ENCODE results near the gene MRPL41.
A peak's percentile ranks its signal among the peaks of the same experiment; 100 is the strongest.
"Not testable (repeated sequence)": the region's sequence is repeated elsewhere in the genome, so short reads cannot be mapped to it uniquely, and the experiment has no call there.

MRPL41 gene

GRCh38 chr9:137551264-137552021, at the start of gene MRPL41:
MRPL41 (plus strand) TSS chr9:137551879; CDS start chr9:137552082, 203 bp downstream.
- peak; percentile 98 for DNase-seq (ENCODE audit: low spot score)

DNA sequence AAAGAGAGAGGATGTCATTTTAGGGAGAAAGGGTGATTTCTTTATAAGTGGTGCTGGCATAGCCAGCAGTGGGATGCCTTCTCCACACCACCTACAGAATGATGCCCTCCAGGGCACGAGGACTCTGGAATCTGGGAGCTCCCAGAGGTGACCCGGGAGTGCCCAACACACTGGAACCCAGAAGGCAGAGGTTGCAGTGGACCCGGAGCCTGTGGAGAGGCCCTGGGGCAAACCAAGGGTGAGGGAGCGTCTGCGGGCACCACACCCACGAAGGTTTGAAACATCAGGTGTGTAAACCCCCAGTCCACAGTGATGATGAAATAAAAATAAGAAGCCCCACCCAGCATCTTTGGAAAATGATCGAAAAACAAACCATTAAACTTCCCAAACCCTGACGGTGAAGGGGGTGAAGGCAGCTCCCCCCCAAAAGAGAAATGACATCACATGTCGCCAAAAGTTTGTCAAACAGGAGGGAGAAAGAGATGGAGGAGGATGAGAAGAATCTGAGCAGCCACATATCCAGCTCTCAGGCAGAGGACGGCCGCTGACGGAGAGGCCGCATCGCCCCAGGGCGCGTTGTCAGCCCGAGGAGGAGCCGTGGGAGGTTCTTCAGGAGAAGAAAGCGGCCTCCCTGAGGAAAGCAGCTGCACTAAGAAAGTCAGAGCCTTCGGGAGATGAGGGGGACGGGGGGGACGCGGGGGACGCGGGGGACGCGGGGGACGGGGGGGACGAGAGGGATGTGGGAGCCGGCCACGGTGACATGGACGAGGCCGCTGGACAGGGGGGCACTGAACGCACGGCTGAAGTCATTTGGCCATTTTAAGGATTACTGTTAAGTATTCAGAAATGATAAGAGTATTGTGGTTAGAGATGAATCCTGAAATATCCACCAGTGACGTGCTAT, 49.4 kb upstream of the MRPL41 start:
- DNase-seq (ENCODE audit: low spot score), result peak; percentile 90

DNA sequence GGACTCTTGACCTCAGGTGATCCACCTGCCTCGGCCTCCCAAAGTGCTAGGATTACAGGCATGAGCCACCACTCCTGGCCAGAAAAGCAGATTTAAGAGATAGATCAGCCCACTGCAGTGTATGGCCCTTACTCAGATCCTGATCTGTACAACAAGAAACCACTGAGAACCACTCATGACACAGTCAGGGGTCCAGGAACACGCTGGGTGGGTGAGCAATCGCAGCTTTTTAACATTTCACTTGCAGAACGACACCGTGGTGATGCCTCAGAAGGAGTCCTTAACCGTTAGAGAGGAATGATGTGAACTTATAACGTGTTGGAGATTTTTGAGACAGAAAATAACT, 47.3 kb upstream of the MRPL41 start:
- DNase-seq (ENCODE audit: low spot score), result no peak

DNA sequence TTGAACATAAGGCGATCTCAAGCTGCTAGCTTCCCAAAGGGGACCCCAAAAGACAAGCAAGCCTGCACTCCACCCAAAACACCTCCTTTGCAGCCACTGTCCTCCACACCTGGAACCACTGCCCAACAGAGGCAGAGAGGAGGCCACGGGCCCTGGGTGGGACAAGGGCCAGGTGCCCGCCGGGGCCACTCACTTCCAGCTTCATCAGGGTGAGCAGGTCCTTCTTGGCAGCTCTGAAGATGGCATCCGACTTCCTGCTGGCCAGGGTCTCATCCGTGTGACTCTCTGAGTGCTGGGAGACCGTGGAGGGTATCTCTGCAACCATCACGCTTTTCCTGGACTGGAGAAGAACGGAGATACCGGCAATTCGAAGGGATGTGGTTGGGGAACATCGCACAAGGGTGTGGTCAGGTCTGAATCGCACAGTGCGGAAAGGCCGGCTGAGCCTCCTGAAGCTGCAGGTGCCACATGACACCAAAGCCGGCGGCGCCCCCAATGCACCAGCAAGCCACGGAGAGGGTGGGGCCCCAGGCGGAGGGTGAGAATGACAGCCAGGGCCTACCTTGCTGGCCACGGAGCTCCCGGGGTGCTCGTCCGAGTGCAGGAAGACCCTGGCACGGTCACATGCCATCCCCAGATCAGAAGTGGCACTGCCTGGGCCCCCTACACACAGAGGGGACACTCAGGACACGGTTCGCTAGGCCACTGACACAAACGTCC, 46.1 kb upstream of the MRPL41 start:
- peak; percentile 3 for DNase-seq (ENCODE audit: low spot score)

DNA sequence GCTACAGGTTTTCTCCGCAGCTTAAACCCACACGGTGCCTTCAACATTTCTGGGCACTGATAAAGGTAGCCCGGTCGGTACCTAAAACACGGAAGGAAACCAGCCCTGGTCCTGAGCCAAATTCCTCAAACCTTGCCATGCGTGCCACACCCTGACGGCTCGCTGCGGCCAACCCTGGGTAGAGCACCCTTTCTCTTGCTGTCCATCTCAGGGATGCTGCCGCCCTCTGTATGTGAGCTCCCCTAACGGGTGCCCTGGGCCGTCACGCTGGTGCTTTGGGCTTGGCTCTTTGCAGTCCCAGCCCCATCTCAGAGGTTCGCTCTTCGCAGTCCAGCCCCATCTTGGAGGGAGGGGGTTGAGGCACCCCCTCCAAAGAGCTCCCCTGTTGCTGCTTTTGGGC, 45.4 kb upstream of the MRPL41 start:
- peak; percentile 50 for DNase-seq (ENCODE audit: low spot score)

DNA sequence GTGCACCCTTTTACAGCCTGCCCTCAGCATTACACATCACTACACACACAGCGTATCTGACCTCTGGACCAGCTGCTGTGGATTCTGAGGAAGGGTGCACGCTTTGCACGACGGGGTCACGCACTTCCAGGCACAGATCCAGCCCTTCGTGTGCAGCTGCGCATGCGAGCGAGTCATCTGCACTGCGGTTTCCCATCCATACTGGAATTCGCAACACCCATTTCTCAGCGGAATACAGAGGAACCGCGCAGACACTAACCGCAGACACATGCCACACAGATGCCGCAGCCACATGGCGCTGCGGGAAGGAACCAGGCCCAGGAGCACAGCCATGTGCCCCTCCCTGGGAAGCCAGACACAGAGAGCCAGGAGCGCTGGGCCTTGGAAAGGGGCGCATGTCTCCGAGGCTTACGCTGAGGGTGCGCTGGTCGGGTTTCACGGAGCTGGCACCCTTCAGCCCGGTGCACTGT, 44.9 kb upstream of the MRPL41 start:
- DNase-seq (ENCODE audit: low spot score), result peak; percentile 2

GRCh38 chr9:137509198-137509597, 42.5 kb upstream of the MRPL41 start:
- DNase-seq (ENCODE audit: low spot score), result no peak

GRCh38 chr9:137511126-137511525, 40.6 kb upstream of the MRPL41 start:
- not testable (repeated sequence) for DNase-seq (ENCODE audit: low spot score)

DNA sequence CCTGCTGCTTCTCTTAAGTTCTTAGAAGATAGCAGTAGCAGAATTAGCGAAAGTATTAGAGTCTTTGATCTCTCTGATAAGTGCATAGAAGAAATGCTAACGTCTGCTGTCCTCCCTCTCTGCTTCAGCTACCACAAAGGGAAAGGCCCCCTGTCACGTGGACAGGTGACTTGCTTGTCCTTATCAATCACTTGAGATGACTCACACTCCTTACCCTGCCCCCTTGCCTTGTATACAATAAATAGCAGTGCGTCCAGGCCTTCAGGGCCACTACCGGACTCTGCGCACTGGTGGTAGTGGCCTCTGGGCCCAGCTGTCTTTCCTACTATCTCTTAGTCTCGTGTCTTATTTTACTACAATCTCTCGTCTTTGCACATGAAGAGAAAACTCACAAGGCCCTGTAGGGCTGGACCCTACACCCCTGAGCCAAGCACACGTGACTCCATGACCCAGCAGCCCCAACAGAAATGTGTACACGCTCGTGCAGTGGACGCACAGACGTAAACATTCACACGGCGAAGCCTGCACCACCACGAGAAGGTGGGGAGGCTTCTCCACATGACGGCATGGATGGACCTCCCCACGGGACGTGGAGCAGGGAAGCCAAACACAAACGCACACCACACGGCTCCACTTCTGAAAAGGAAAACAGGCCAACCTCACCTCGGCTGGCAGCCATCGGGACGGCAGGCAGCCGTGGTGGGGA, 39.8 kb upstream of the MRPL41 start:
- DNase-seq (ENCODE audit: low spot score), result no peak

GRCh38 chr9:137513136-137513535, 38.5 kb upstream of the MRPL41 start:
- DNase-seq (ENCODE audit: low spot score), result not testable (repeated sequence)

DNA sequence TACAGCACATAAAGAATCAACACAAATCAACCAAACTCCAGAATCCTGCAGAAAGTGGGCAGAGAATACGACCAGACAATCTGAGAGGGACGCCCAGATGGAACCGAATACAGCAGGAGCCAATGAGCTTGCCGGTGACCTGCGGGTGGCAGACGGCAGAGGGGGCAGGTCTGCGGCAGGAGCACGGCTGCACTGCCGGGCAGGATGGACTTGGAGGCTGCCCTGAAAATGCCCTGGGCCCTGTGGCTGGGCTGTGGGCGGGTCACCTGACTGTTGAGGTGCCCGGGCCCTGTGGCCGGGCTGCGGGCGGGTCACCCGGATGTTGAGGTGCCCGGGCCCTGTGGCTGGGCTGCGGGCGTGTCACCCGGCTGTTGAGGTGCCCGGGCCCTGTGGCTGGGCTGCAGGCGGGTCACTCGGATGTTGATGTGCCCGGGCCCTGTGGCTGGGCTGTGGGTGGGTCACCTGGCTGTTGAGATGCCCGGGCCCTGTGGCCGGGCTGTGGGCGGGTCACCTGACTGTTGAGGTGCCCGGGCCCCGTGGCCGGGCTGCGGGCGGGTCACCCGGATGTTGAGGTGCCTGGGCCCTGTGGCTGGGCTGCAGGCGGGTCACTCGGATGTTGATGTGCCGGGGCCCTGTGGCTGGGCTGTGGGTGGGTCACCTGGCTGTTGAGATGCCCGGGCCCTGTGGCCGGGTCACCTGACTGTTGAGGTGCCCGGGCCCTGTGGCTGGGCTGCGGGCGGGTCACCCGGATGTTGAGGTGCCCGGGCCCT, 37.7 kb upstream of the MRPL41 start:
- peak; percentile 15 for DNase-seq (ENCODE audit: low spot score)

DNA sequence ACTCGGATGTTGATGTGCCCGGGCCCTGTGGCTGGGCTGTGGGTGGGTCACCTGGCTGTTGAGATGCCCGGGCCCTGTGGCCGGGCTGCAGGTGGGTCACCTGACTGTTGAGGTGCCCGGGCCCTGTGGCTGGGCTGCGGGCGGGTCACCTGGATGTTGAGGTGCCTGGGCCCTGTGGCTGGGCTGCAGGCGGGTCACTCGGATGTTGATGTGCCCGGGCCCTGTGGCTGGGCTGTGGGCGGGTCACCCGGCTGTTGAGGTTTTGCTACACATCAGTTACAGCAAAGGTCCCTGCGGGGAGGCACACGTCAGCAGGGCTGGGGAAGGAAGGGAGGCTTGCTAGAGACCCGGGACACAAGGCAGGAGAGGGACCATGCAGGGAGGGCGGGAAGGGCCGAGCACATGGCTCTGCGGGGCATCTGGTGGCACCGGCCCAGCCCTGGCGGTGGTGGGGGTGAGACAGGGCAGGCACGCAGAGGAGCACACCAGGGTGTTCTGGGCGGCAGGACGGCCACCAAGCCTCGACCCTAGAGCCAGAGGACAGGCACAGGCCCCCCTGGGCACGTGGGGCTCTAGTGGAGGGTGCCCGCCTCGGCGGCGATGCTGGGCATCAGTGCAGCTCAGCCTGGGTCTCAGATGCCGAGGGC, 36.9 kb upstream of the MRPL41 start:
- DNase-seq (ENCODE audit: low spot score), result peak; percentile 7

GRCh38 chr9:137515338-137515724, 36.3 kb upstream of the MRPL41 start:
- DNase-seq (ENCODE audit: low spot score), result peak; percentile 31

DNA sequence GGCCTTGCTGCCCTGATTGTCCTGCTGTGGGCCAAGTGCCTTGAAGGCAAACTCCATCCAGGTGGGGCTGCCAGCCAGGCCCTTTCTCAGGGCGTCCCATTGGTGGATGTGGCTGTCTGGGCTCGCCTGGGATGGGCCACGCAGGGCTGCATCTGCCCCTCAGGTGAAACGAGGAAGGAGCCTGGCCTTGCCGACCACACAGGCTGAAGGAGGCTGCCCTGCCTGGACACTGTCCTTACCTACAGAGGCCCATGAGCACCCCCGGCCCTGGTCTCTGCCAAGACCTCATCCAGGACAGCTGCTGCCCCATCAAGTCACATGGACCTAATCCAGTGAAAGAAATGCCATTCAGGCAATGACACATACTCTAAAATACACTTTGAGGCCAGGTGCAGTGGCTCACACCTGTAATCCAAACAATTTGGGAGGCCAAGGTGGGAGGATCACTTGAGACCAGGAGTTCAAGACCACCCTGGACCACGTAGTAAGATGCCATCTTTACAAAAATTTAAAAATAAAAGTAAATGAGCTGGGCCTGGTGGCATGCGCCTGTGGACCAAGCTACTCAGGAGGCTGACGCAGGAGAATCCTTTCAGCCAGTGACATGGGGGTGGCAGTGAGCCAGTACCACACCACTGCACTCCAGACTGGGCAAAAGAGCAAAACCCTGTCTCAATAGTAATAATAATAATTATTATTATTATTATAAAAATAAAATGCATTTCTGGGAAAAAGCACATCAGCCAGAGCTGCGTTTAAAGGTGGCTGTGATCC, 35.3 kb upstream of the MRPL41 start:
- DNase-seq (ENCODE audit: low spot score), result peak; percentile 40

DNA sequence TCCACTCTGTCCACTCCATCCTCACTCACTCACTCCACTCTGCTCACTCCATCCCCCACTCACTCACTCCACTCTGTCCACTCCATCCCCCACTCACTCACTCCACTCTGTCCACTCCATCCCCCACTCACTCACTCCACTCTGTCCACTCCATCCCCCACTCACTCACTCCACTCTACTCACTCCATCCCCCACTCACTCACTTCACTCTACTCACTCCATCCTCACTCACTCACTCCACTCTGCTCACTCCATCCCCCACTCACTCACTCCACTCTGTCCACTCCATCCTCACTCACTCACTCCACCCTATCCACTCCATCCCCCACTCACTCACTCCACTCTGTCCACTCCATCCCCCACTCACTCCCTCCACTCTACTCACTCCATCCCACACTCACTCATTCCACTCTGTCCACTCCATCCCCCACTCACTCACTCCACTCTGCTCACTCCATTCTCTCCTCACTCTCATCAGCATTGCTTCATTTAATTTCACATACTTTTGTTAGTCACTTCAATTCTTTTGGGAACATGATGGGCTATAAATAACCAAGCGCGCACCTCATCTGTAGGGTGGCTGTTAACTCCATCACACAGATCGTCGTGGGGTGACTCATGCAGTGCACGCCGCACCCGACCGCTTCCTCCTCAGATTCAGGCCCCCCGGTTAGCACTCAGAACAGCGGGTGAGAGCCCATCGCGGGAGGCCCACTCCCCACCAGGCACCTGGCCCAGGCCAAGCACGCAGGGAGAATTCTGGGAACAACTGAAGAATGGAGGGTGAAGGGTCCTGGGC, 32.8 kb upstream of the MRPL41 start:
- DNase-seq (ENCODE audit: low spot score), result peak; percentile 4

DNA sequence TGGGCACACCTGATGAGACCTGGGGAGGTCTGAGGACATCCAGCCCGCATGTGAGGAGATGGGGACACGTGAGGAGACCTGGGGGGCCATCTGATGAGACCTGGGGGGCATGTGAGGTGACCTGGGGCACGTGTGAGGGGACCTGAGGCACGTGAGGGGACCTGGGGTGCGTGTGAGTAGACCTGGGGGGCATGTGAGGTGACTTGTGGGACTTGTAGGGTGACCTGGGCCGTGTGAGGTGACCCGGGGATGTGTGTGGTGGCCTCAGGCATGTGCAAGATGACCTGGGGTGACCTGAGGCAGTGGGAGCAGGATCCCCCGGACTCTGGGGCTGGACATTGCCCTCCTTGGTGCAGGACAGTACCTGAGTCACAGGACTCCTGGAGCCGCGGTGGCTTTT, 32.1 kb upstream of the MRPL41 start:
- DNase-seq (ENCODE audit: low spot score), result peak; percentile 3

DNA sequence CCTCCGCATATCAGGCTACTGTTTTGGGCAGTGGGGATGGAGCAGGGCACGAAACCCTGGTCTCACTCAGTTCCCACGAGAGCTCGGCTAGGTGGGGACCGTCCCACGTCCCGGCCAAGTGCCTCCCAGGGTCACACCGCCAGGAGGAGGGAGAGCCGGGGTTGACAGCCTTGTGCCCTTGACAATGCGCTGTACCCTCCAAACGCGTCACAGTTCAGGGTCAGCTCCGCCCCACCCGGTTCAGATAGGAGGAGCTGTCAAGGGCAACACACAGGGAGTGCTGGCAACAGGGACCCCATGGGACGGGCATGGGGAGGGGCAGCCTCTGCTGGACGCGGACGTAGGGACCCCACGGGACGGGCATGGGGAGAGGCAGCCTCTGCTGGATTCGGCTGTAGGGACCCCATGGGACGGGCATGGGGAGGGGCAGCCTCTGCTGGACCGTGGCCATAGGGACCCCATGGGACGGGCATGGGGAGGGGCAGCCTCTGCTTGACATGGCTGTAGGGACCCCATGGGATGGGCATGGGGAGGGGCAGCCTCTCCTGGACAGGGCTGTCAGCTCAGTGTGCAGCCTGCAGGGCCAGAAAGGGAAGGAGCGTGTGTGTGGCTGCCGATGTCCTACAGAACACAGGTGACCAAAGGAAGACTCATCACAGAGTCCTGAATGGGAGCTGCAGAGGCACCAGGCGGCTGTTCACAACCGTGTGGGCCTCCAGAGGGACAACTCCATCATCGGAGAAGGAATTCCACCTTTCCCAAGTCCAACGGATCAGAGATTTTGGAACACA, 30.9 kb upstream of the MRPL41 start:
- peak; percentile 5 for DNase-seq (ENCODE audit: low spot score)

DNA sequence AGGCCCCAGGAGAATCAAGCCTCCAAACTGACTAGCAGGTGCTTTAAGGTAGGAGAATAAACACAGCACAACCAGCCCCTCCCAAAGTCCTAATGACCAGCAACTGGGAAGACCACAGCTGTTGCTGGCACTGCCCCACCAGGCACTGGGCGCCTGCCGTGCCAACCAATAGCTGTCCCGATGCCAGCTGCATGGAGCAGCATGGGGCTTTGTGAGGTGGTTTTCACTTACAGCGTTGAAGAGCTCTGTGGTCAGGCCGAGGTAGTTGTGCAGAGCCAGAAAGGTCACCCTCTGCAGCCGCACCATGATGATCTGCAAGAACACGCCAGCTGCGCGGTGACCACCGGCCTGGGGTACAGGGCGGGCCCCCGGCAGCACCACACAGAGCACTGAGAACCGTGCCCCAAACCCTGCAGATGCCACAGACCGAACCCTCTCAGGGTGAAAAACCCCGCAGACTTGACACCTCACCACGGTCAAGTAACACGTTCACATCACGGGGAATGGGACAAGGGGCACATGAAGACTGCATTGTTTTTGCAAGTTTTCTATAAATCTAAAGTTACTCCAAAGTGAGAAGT, 30.2 kb upstream of the MRPL41 start:
- peak; percentile 4 for DNase-seq (ENCODE audit: low spot score)
